GM12878 (cell line): Measurements from ENCODE around the gene PRUNE2. TPM values are rescaled to one million over a fixed set of nuclear protein-coding genes. Genes with fewer than 3 reads are reported as not detected.

Experiments
- ATAC-seq: fragments of 200-7000 bp; cut with Tn5 transposase; 3 replicates; pipeline ENCODE4 v1.9.1; 2020; ENCODE audit warnings: mild to moderate bottlenecking, moderate library complexity
- BruUV-seq: library from RNA; stranded (reverse); fragments of 400-500 nt; replicated peaks from 2 replicates; lab custom pipeline; 2021; lab: Mats Ljungman, UMichigan
- CTCF ChIA-PET: fragments of 300-600 bp; sonication (Branson Sonifier 250); formaldehyde crosslinking; extraction: SDS; loops from one replicate; lab custom pipeline; 2021; ENCODE audit warnings: inconsistent platforms; lab: Yijun Ruan, JAX
- POLR2A ChIA-PET: fragments of 350-600 bp; formaldehyde crosslinking; extraction: SDS; loops from one replicate; lab custom pipeline; 2021; ENCODE audit warnings: inconsistent platforms; lab: Charles Lee
- RAD21 ChIA-PET: fragments of 300-600 bp; sonication (Branson Sonifier 250); formaldehyde crosslinking; loops from one replicate; lab custom pipeline; 2023; ENCODE audit warnings: antibody characterized with exemption; ENCODE audit not compliant: unreplicated experiment; lab: Charles Lee
- SMC1A ChIA-PET: fragments of 300-600 bp; sonication (Branson Sonifier 250); formaldehyde crosslinking; loops from one replicate; lab custom pipeline; 2023; ENCODE audit not compliant: unreplicated experiment, uncharacterized antibody; lab: Charles Lee
- DNase-seq: peaks from one replicate; pipeline ENCODE4 v3.0.0-alpha.2; 2011; ENCODE audit warnings: low read depth, low spot score
- FAIRE-seq: peaks from 3 replicates; lab custom pipeline; 2011; peaks lifted over from hg19 to GRCh38; lab: Jason Lieb, UNC
- H2AFZ ChIP-seq: 2 replicates; pipeline ENCODE4 v1.6.0; 2011; ENCODE audit warnings: low read depth, low read length, control low read depth; ENCODE audit not compliant: control insufficient read depth
- H3K27ac ChIP-seq: 2 replicates; pipeline ENCODE4 v1.5.1; 2011; ENCODE audit warnings: control low read depth; ENCODE audit not compliant: control insufficient read depth, insufficient read depth
- H3K27me3 ChIP-seq, 2 experiments: replicated peaks in 1 of 2; 2 replicates each; pipeline versions ENCODE4 v1.6.0 to v1.6.1; 2011; ENCODE audit warnings: low read length in 1 of 2; ENCODE audit not compliant: control insufficient read depth in 2 of 2, insufficient read depth in 2 of 2
- H3K36me3 ChIP-seq, 2 experiments: 2 replicates each; pipeline ENCODE4 v1.5.1; 2011; ENCODE audit warnings: low read length in 1 of 2; ENCODE audit not compliant: control insufficient read depth in 2 of 2, insufficient read depth in 2 of 2
- H3K4me1 ChIP-seq: 2 replicates; pipeline ENCODE4 v1.6.1; 2011; ENCODE audit warnings: mild to moderate bottlenecking, low read length, moderate library complexity, mixed read lengths; ENCODE audit not compliant: control insufficient read depth, insufficient read depth
- H3K4me2 ChIP-seq: 2 replicates; pipeline ENCODE4 v1.6.0; 2011; ENCODE audit warnings: control low read depth; ENCODE audit not compliant: control insufficient read depth, insufficient read depth
- H3K4me3 ChIP-seq: fragments of 200-600 bp; sonication (generic); 2 replicates; pipeline ENCODE4 v1.5.1; 2016
- H3K79me2 ChIP-seq: 2 replicates; pipeline ENCODE4 v1.6.0; 2011; ENCODE audit warnings: low read length; ENCODE audit not compliant: control insufficient read depth, insufficient read depth
- H3K9ac ChIP-seq: 2 replicates; pipeline ENCODE4 v1.8.0; 2011; ENCODE audit warnings: low read length, control low read depth, mixed read lengths; ENCODE audit not compliant: control insufficient read depth, insufficient read depth
- H3K9me3 ChIP-seq: replicated peaks from 3 replicates; pipeline ENCODE4 v1.5.1; 2011; ENCODE audit warnings: mild to moderate bottlenecking, low read length; ENCODE audit not compliant: control insufficient read depth, insufficient read depth
- H4K20me1 ChIP-seq: 2 replicates; pipeline ENCODE4 v1.6.0; 2011; ENCODE audit not compliant: control insufficient read depth, insufficient read depth
- BCL11A ChIP-seq: IDR thresholded peaks from 2 replicates; pipeline ENCODE4 v1.6.1; 2011; ENCODE audit warnings: low read depth, low read length
- CEBPB ChIP-seq, 2 experiments: fragments of 150-350 bp in 1 of 2; IDR thresholded peaks; 2 replicates each; pipeline ENCODE4 v1.6.1; 2012 to 2014; ENCODE audit warnings: low read depth in 2 of 2, low read length in 2 of 2, borderline replicate concordance in 1 of 2, inconsistent platforms in 1 of 2
- CREM ChIP-seq: IDR thresholded peaks from 2 replicates; pipeline ENCODE4 v1.6.1; 2014; ENCODE audit warnings: antibody characterized with exemption, low read depth
- EP300 ChIP-seq, 2 experiments: fragments of 150-350 bp in 1 of 2; IDR thresholded peaks; 2 replicates each; pipeline ENCODE4 v1.6.1; 2011 to 2012; ENCODE audit warnings: low read depth in 2 of 2, low read length in 2 of 2, borderline replicate concordance in 1 of 2, improper control_type of control experiment in 1 of 2, inconsistent platforms in 1 of 2; ENCODE audit not compliant: control insufficient read depth in 1 of 2
- FOXM1 ChIP-seq: IDR thresholded peaks from 2 replicates; pipeline ENCODE4 v1.6.1; 2012; ENCODE audit warnings: low read depth, mild to moderate bottlenecking, inconsistent platforms, low read length, moderate library complexity
- HDAC2 ChIP-seq: fragments of 200-600 bp; sonication (generic); IDR thresholded peaks from 2 replicates; pipeline ENCODE4 v1.6.1; 2017
- IRF4 ChIP-seq: IDR thresholded peaks from 2 replicates; pipeline ENCODE4 v1.6.1; 2011; ENCODE audit warnings: low read depth, low read length
- LARP7 ChIP-seq: fragments of 450-650 bp; IDR thresholded peaks from 2 replicates; pipeline ENCODE4 v1.6.1; 2017; ENCODE audit warnings: mild to moderate bottlenecking
- MEF2A ChIP-seq: IDR thresholded peaks from 2 replicates; pipeline ENCODE4 v1.6.1; 2011; ENCODE audit warnings: low read depth, mild to moderate bottlenecking, low read length, moderate library complexity; ENCODE audit not compliant: insufficient read depth
- NFIC ChIP-seq: IDR thresholded peaks from 2 replicates; pipeline ENCODE4 v1.6.1; 2012; ENCODE audit warnings: low read depth, mild to moderate bottlenecking, inconsistent platforms, low read length, moderate library complexity
- NFYB ChIP-seq: IDR thresholded peaks from 2 replicates; pipeline ENCODE4 v1.6.1; 2011; ENCODE audit warnings: low read depth, mild to moderate bottlenecking, low read length, improper control_type of control experiment, moderate library complexity; ENCODE audit not compliant: insufficient read depth
- POLR2AphosphoS2 ChIP-seq: IDR thresholded peaks from 2 replicates; pipeline ENCODE4 v1.6.1; 2011; ENCODE audit warnings: low read depth, mild to moderate bottlenecking, low read length, improper control_type of control experiment, moderate library complexity
- POLR2AphosphoS5 ChIP-seq: IDR thresholded peaks from 2 replicates; pipeline ENCODE4 v1.6.1; 2011; ENCODE audit warnings: mild to moderate bottlenecking, low read length, inconsistent platforms
- TBL1XR1 ChIP-seq: IDR thresholded peaks from 2 replicates; pipeline ENCODE4 v1.6.1; 2012; ENCODE audit warnings: low read depth, low read length, improper control_type of control experiment
- TCF12 ChIP-seq: IDR thresholded peaks from 2 replicates; pipeline ENCODE4 v1.6.1; 2011; ENCODE audit warnings: low read depth, mild to moderate bottlenecking, low read length
- WRNIP1 ChIP-seq: IDR thresholded peaks from 2 replicates; pipeline ENCODE4 v1.6.1; 2011; ENCODE audit warnings: low read depth, low read length, improper control_type of control experiment, borderline replicate concordance
- ZZZ3 ChIP-seq: IDR thresholded peaks from 2 replicates; pipeline ENCODE4 v1.6.1; 2011; ENCODE audit warnings: low read depth; ENCODE audit not compliant: control insufficient read depth, insufficient read length
- WGBS: methylation state at CpG from one replicate; pipeline ENCODE4 v1.1.6; 2016; ENCODE audit warnings: low lambda C conversion rate; ENCODE audit not compliant: insufficient replicate concordance, insufficient coverage; ENCODE audit errors: missing lambda C conversion rate; 5-methylcytosine and 5-hydroxymethylcytosine counted together
- in situ Hi-C: fragments of 300-500 bp; cut with MboI; formaldehyde crosslinking; loops from 9 replicates; pipeline ENCODE4 v1.14.3; 2018; ENCODE audit warnings: mixed read lengths
- intact Hi-C: fragments of 100-400 bp; cut with micrococcal nuclease; formaldehyde crosslinking; loops from one replicate; pipeline ENCODE4 v1.14.2; 2022; ENCODE audit not compliant: unreplicated experiment
- polyA plus RNA-seq, 11 experiments: library from polyadenylated mRNA; depleted of rRNA in 4 of 11; unstranded in 6 of 11; stranded (reverse) in 5 of 11; fragments of >200 nt; fragmentation: Nextera tagmentation in 4 of 11; fragmentation: Illumina TruSeq in 1 of 11; extraction: Ambion mirVana in 4 of 11; extraction: Trizol in 1 of 11; gene quantifications; 1 replicate in 1 of 11; 2 replicates in 10 of 11; pipeline versions ENCODE4 v1.2.1 to v1.2.3, GENCODE V29; 2011 to 2016; ENCODE audit warnings: inconsistent platforms in 2 of 11, missing spikeins in 2 of 11, low read depth in 1 of 11
- total RNA-seq, 4 experiments: library from RNA; depleted of rRNA in 3 of 4; stranded (reverse); fragments of >200 nt in 3 of 4; fragmentation: Illumina TruSeq in 1 of 4; extraction: Trizol in 1 of 4; gene quantifications; 2 replicates each; pipeline versions ENCODE4 v1.2.1 to v1.2.3, GENCODE V29; 2013 to 2021
- TF ChIP-seq, protein P1 (sequence below): fragments of 450-650 bp; formaldehyde crosslinking; IDR thresholded peaks from 2 replicates; pipeline ENCODE4 v1.4.0; 2020; ENCODE audit warnings: mild to moderate bottlenecking, moderate library complexity
- TF ChIP-seq, protein P2 (sequence below): IDR thresholded peaks from 2 replicates; pipeline ENCODE4 v1.6.1; 2012; ENCODE audit warnings: low read depth, low read length, improper control_type of control experiment

PRUNE2 gene
- total and polyA plus RNA-seq, 10 of the 15 experiments (the other 5 are each of a cell fraction or from before 2014, with no cell fraction given), result 0.07 to 0.63 (median 0.25) TPM

DNA sequence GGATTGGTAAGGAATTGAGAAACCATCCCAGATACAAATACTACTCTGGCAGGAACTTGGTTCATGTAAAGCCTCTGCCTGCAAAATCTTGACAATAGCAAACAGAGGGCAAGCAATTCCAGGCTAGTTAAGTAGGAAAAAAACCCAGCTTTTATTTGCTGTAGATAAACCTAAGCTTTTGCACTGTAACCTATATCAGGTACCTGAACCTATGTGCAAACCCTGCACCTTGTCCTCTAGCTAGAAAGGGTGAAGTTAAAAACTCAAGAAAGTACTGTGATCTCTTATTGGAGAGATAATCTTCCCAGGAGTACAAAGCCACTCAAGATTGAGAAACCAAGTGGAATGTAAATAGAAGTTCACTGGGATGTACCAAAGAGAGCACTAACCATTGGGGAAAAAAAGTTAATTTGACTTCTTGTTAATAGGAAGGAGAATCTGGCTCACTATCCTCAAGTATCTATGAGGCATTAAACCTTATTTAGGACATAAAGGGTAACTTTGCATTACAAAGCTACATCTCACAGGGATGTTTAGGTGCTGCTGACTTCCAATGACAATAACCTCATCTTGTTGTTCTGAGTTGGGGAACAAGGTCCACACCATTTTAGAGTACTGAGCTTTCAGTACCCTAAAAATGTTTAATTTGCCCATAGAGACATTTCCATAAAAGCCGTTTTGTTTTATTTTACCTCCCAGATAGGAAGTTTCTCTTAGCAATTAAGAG, 215.5 kb downstream of the PRUNE2 start:
- Histone ChIP-seq H3K27ac (no peak overlapping the region), H3K9ac (no peak overlapping the region), H3K4me1 (no peaks in the 10 kb centered on the region), H3K79me2 (no peaks in the 10 kb centered on the region)
- no TSS peak for BruUV-seq
- ChIA-PET POLR2A (no interaction called here), SMC1A (interaction anchor here (0.6 kb wide), 1 partner anchor 892 kb away, joined by 3 read pairs; no protein-coding TSS in a partner anchor), RAD21 (no interaction called here)
- DNase-seq (no peak), FAIRE-seq (no peak), ATAC-seq (no peak)
- in situ Hi-C loops (no loop called here), intact Hi-C loops (no loop called here)
- TF ChIP-seq LARP7 (no peak), CEBPB (IDR thresholded peaks at IDR 0.05; ENCODE audit: borderline replicate concordance in 1 of 2, low read depth in 2 of 2, low read length in 2 of 2) (no peak), POLR2AphosphoS5 (no peak), NFYB (no peak), MEF2A (no peak), NFIC (no peak), POLR2AphosphoS2 (no peak), WRNIP1 (no peak), ZZZ3 (no peak), IRF4 (no peak), BCL11A (no peak), HDAC2 (no peak), FOXM1 (no peak), TBL1XR1 (no peak), TCF12 (no peak), EP300 (IDR thresholded peaks at IDR 0.05; ENCODE audit: borderline replicate concordance in 1 of 2, control insufficient read depth in 1 of 2, low read depth in 2 of 2, low read length in 2 of 2) (no peak), CREM (no peak)
- TF ChIP-seq, protein P1, sequence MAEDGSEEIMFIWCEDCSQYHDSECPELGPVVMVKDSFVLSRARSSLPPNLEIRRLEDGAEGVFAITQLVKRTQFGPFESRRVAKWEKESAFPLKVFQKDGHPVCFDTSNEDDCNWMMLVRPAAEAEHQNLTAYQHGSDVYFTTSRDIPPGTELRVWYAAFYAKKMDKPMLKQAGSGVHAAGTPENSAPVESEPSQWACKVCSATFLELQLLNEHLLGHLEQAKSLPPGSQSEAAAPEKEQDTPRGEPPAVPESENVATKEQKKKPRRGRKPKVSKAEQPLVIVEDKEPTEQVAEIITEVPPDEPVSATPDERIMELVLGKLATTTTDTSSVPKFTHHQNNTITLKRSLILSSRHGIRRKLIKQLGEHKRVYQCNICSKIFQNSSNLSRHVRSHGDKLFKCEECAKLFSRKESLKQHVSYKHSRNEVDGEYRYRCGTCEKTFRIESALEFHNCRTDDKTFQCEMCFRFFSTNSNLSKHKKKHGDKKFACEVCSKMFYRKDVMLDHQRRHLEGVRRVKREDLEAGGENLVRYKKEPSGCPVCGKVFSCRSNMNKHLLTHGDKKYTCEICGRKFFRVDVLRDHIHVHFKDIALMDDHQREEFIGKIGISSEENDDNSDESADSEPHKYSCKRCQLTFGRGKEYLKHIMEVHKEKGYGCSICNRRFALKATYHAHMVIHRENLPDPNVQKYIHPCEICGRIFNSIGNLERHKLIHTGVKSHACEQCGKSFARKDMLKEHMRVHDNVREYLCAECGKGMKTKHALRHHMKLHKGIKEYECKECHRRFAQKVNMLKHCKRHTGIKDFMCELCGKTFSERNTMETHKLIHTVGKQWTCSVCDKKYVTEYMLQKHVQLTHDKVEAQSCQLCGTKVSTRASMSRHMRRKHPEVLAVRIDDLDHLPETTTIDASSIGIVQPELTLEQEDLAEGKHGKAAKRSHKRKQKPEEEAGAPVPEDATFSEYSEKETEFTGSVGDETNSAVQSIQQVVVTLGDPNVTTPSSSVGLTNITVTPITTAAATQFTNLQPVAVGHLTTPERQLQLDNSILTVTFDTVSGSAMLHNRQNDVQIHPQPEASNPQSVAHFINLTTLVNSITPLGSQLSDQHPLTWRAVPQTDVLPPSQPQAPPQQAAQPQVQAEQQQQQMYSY, result no peak
- TF ChIP-seq, protein P2, sequence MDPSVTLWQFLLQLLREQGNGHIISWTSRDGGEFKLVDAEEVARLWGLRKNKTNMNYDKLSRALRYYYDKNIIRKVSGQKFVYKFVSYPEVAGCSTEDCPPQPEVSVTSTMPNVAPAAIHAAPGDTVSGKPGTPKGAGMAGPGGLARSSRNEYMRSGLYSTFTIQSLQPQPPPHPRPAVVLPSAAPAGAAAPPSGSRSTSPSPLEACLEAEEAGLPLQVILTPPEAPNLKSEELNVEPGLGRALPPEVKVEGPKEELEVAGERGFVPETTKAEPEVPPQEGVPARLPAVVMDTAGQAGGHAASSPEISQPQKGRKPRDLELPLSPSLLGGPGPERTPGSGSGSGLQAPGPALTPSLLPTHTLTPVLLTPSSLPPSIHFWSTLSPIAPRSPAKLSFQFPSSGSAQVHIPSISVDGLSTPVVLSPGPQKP, result no peak
- TF ChIP-seq, all 136 proteins: peak for 0
- Histone ChIP-seq H3K4me2 (no peak overlapping the region), H3K36me3 (no peaks in the 10 kb centered on the region), H3K4me3 (no peak overlapping the region), H2AFZ (no peak overlapping the region), H3K9me3 (no peaks in the 10 kb centered on the region), H4K20me1 (no peaks in the 10 kb centered on the region; the same call in 1 of the 2 replicates), H3K27me3 (peaks cover 2 to 13% of the 10 kb centered on the region in 2 experiments; a peak in 3 of 4 replicates)
- CTCF ChIA-PET, result interaction anchor here (0.6 kb wide), 1 partner anchor 260 kb away, joined by 3 read pairs; no protein-coding TSS in a partner anchor
- 0% methylated on average over 1 of the region's 1 CpG for WGBS
